Cerebellar nuclear complex (tissue), 1 donor: ENCODE results near the gene SLIT3.
"Not testable (repeated sequence)": the region's sequence is repeated elsewhere in the genome, so short reads cannot be mapped to it uniquely, and the experiment has no call there.

Experiments
- DNase-seq, 2 experiments: peaks; one replicate each; lab custom pipeline; 2025; lab: John Stamatoyannopoulos, UW

The SLIT3 gene

GRCh38 chr5:168645195-168645594, 655.7 kb downstream of the SLIT3 start:
- no peak for DNase-seq

- no peak for DNase-seq
Measured at GRCh38 chr5:168642019-168642418, 658.9 kb downstream of the SLIT3 start.

- DNase-seq: not testable (repeated sequence)
Measured at GRCh38 chr5:168638846-168639245, 662.1 kb downstream of the SLIT3 start.

GRCh38 chr5:168637793-168638192, 663.1 kb downstream of the SLIT3 start:
- DNase-seq: no peak

GRCh38 chr5:168637281-168637680, 663.7 kb downstream of the SLIT3 start:
- DNase-seq: no peak

GRCh38 chr5:168630958-168631357, 670.0 kb downstream of the SLIT3 start:
- DNase-seq: not testable (repeated sequence)

GRCh38 chr5:168624850-168625364, 676.0 kb downstream of the SLIT3 start:
- DNase-seq: no peak

- DNase-seq: no peak
Measured at GRCh38 chr5:168620807-168621206, 680.1 kb downstream of the SLIT3 start.

GRCh38 chr5:168614661-168615060, 686.3 kb downstream of the SLIT3 start:
- DNase-seq: no peak

GRCh38 chr5:168613996-168614395, 686.9 kb downstream of the SLIT3 start:
- DNase-seq: no peak

- DNase-seq: no peak
Measured at GRCh38 chr5:168613396-168613795, 687.5 kb downstream of the SLIT3 start.

- DNase-seq: no peak
Measured at GRCh38 chr5:168612996-168613395, 687.9 kb downstream of the SLIT3 start.

GRCh38 chr5:168612123-168612522, 688.8 kb downstream of the SLIT3 start:
- DNase-seq: no peak
